GM23248 (cell line): Measurements from ENCODE around the gene TRAK1. TPM values are rescaled to one million over a fixed set of nuclear protein-coding genes. Genes with fewer than 3 reads are reported as not detected.

Experiments used
- DNase-seq: peaks from one replicate; pipeline ENCODE4 v3.0.0-alpha.2; 2015
- H2AFZ ChIP-seq: fragments of 200-600 bp; sonication (generic); 2 replicates; pipeline ENCODE4 v1.6.1; 2016; ENCODE audit warnings: antibody characterized with exemption
- H3F3A ChIP-seq: fragments of 200-600 bp; sonication (generic); 2 replicates; pipeline ENCODE4 v1.6.1; 2016; ENCODE audit warnings: mild to moderate bottlenecking, antibody characterized with exemption, mixed run types; ENCODE audit not compliant: insufficient read depth
- H3K27ac ChIP-seq: fragments of 200-600 bp; sonication (generic); 2 replicates; pipeline ENCODE4 v1.5.1; 2016; ENCODE audit warnings: mild to moderate bottlenecking
- H3K27me3 ChIP-seq: fragments of 200-600 bp; sonication (generic); replicated peaks from 2 replicates; pipeline ENCODE4 v1.6.1; 2016; ENCODE audit warnings: mild to moderate bottlenecking; ENCODE audit not compliant: insufficient read depth
- H3K36me3 ChIP-seq: fragments of 200-600 bp; sonication (generic); 2 replicates; pipeline ENCODE4 v1.6.1; 2016; ENCODE audit warnings: low read depth, mild to moderate bottlenecking
- H3K4me1 ChIP-seq: fragments of 200-600 bp; sonication (generic); 2 replicates; pipeline ENCODE4 v1.6.1; 2016; ENCODE audit warnings: mild to moderate bottlenecking; ENCODE audit not compliant: insufficient read depth
- H3K4me2 ChIP-seq: fragments of 200-600 bp; sonication (generic); one replicate; pipeline ENCODE4 v1.6.1; 2016; ENCODE audit warnings: mild to moderate bottlenecking; ENCODE audit not compliant: unreplicated experiment
- H3K4me3 ChIP-seq: fragments of 200-600 bp; sonication (generic); 2 replicates; pipeline ENCODE4 v1.5.1; 2016; ENCODE audit warnings: mild to moderate bottlenecking
- H3K79me2 ChIP-seq: fragments of 200-600 bp; sonication (generic); 2 replicates; pipeline ENCODE4 v1.6.1; 2016; ENCODE audit warnings: mild to moderate bottlenecking; ENCODE audit not compliant: insufficient read depth
- H3K9ac ChIP-seq: fragments of 200-600 bp; sonication (generic); 2 replicates; pipeline ENCODE4 v1.6.1; 2016; ENCODE audit warnings: mild to moderate bottlenecking
- H3K9me2 ChIP-seq: fragments of 200-600 bp; sonication (generic); 2 replicates; pipeline ENCODE4 v1.6.1; 2016; ENCODE audit warnings: mixed run types, mild to moderate bottlenecking, moderate library complexity; ENCODE audit not compliant: insufficient read depth
- H3K9me3 ChIP-seq: fragments of 200-600 bp; sonication (generic); one replicate; pipeline ENCODE4 v1.6.1; 2017; ENCODE audit warnings: low read depth
- H4K20me1 ChIP-seq: fragments of 200-600 bp; sonication (generic); 2 replicates; pipeline ENCODE4 v1.6.0; 2016; ENCODE audit not compliant: insufficient read depth
- EZH2 ChIP-seq: fragments of 200-600 bp; sonication (generic); IDR thresholded peaks from 2 replicates; pipeline ENCODE4 v1.6.1; 2018; ENCODE audit warnings: antibody characterized with exemption, mild to moderate bottlenecking; ENCODE audit not compliant: insufficient read depth, poor library complexity, severe bottlenecking
- EZH2phosphoT487 ChIP-seq: fragments of 200-600 bp; sonication (generic); IDR thresholded peaks from 2 replicates; pipeline ENCODE4 v1.6.1; 2018; ENCODE audit warnings: antibody characterized with exemption, moderate library complexity, mild to moderate bottlenecking, low read depth; ENCODE audit not compliant: insufficient read depth
- WGBS, 2 experiments: methylation state at CpG; one replicate each; pipeline ENCODE4 v1.1.6; 2015 to 2017; ENCODE audit warnings: low lambda C conversion rate in 2 of 2, low coverage in 1 of 2; ENCODE audit errors: missing lambda C conversion rate in 2 of 2; 5-methylcytosine and 5-hydroxymethylcytosine counted together
- in situ Hi-C: fragments of 300-500 bp; cut with MboI; formaldehyde crosslinking; loops from 2 replicates; pipeline ENCODE4 v1.15.0; 2020
- polyA plus RNA-seq: library from polyadenylated mRNA; unstranded; fragments of >200 nt; fragmentation: Nextera tagmentation; extraction: Ambion mirVana; gene quantifications from 2 replicates; pipeline ENCODE4 v1.2.1, GENCODE V29; 2016
- total RNA-seq: library from RNA; depleted of rRNA; stranded (reverse); fragments of >200 nt; shearing (Covaris generic); gene quantifications from 2 replicates; pipeline ENCODE4 v1.2.3, GENCODE V29; 2014

TRAK1 gene
- total and polyA plus RNA-seq, 2 experiments from 2014 or later = 13.6 to 51.0 TPM

GRCh38 chr3:42159147-42159546 lies 68.0 kb downstream of the TRAK1 start:
- DNase-seq = no peak
- Histone ChIP-seq H3K79me2 (peaks cover 94% of the 10 kb centered on the region), H4K20me1 (no peaks in the 10 kb centered on the region), H3K4me2 (no peak overlapping the region), H3K27ac (no peak overlapping the region), H3K27me3 (no peaks in the 10 kb centered on the region), H3K9ac (no peak overlapping the region), H3K36me3 (no peaks in the 10 kb centered on the region), H3K4me3 (no peak overlapping the region), H2AFZ (no peak overlapping the region), H3F3A (no peaks in the 10 kb centered on the region), H3K9me3 (no peaks in the 10 kb centered on the region), H3K4me1 (peaks cover 17% of the 10 kb centered on the region), H3K9me2 (no peaks in the 10 kb centered on the region)
- 90 to 95% methylated on average over 8 of the region's 8 CpGs for WGBS, 2 experiments
- in situ Hi-C loops = no loop called here
- TF ChIP-seq EZH2 (no peak), EZH2phosphoT487 (no peak)

- Histone ChIP-seq H3K4me2 (no peak overlapping the region), H3F3A (no peaks in the 10 kb centered on the region), H3K9me2 (no peaks in the 10 kb centered on the region), H3K4me1 (peaks cover 17% of the 10 kb centered on the region), H3K9me3 (no peaks in the 10 kb centered on the region), H2AFZ (no peak overlapping the region), H3K4me3 (no peak overlapping the region), H3K27me3 (no peaks in the 10 kb centered on the region), H3K79me2 (peaks cover 94% of the 10 kb centered on the region), H3K9ac (no peak overlapping the region), H3K36me3 (no peaks in the 10 kb centered on the region), H3K27ac (no peak overlapping the region), H4K20me1 (no peaks in the 10 kb centered on the region)
- in situ Hi-C loops = no loop called here
- DNase-seq = peak; percentile 29
- TF ChIP-seq EZH2phosphoT487 (no peak), EZH2 (no peak)
- 39 to 48% methylated on average over 10 to 16 of the region's 16 CpGs for WGBS, 2 experiments
These were observed 68.7 kb downstream of the TRAK1 start for GRCh38 chr3:42159706-42160472.

- H3K4me3 ChIP-seq = no peak overlapping the region
- H3K9me3 ChIP-seq = no peaks in the 10 kb centered on the region
- H3K79me2 ChIP-seq = peaks cover 94% of the 10 kb centered on the region
- no peak overlapping the region for H3K27ac ChIP-seq
- H3K36me3 ChIP-seq = no peaks in the 10 kb centered on the region
- 76 to 79% methylated on average over 4 to 6 of the region's 6 CpGs for WGBS, 2 experiments
- peaks cover 17% of the 10 kb centered on the region for H3K4me1 ChIP-seq
- TF ChIP-seq EZH2 = no peak
- H3K9ac ChIP-seq = no peak overlapping the region
- peak; percentile 60 for DNase-seq
- H3K4me2 ChIP-seq = peak overlapping the region; percentile 30
- H3K27me3 ChIP-seq = no peaks in the 10 kb centered on the region
- H2AFZ ChIP-seq = no peak overlapping the region
- H3K9me2 ChIP-seq = no peaks in the 10 kb centered on the region
- no peaks in the 10 kb centered on the region for H3F3A ChIP-seq
- peaks cover 3% of the 10 kb centered on the region; the same call in 1 of the 2 replicates for H4K20me1 ChIP-seq
- in situ Hi-C loops = no loop called here
These were observed 70.1 kb downstream of the TRAK1 start for GRCh38 chr3:42161050-42161935.

- H3K79me2 ChIP-seq = peaks cover 94% of the 10 kb centered on the region
- H3K4me2 ChIP-seq = no peak overlapping the region
- in situ Hi-C loops = no loop called here
- no peak for TF ChIP-seq EZH2
- H3F3A ChIP-seq = no peaks in the 10 kb centered on the region
- no peak overlapping the region for H3K4me3 ChIP-seq
- H3K27me3 ChIP-seq = no peaks in the 10 kb centered on the region
- peaks cover 17% of the 10 kb centered on the region for H3K4me1 ChIP-seq
- no peak overlapping the region for H2AFZ ChIP-seq
- DNase-seq = no peak
- no peak overlapping the region for H3K27ac ChIP-seq
- H4K20me1 ChIP-seq = peaks cover 6% of the 10 kb centered on the region; the same call in 1 of the 2 replicates
- H3K9me3 ChIP-seq = no peaks in the 10 kb centered on the region
- H3K9me2 ChIP-seq = no peaks in the 10 kb centered on the region
- 94 to 96% methylated on average over 5 of the region's 5 CpGs for WGBS, 2 experiments
- H3K36me3 ChIP-seq = no peaks in the 10 kb centered on the region
- no peak overlapping the region for H3K9ac ChIP-seq
These were observed 71.3 kb downstream of the TRAK1 start for GRCh38 chr3:42162462-42162861.
